Hindlimb muscle (tissue), 1 donor: Measurements from ENCODE around the gene ATG7. TPM values are rescaled to one million over a fixed set of nuclear protein-coding genes. Genes with fewer than 3 reads are reported as not detected.
"Not testable (repeated sequence)": the region's sequence is repeated elsewhere in the genome, so short reads cannot be mapped to it uniquely, and the experiment has no call there.

Experiments used
- DNase-seq: peaks from one replicate; pipeline ENCODE4 v3.0.0-alpha.2; 2013
- polyA plus RNA-seq: library from polyadenylated mRNA; unstranded; fragments of 120-200 nt; gene quantifications from one replicate; pipeline ENCODE4 v1.2.1, GENCODE V29; 2013; ENCODE audit not compliant: insufficient read length

Gene ATG7
- polyA plus RNA-seq, 1 donor = 15.0 TPM

GRCh38 chr3:11390411-11391131, 118.4 kb downstream of the ATG7 start:
- no peak for DNase-seq

GRCh38 chr3:11391174-11391879, 119.1 kb downstream of the ATG7 start:
- DNase-seq = peak; percentile 68

- DNase-seq = no peak
These were observed 120.0 kb downstream of the ATG7 start for GRCh38 chr3:11392014-11392859.

GRCh38 chr3:11392860-11393114, 120.6 kb downstream of the ATG7 start:
- no peak for DNase-seq

GRCh38 chr3:11393401-11393800, 121.2 kb downstream of the ATG7 start:
- no peak for DNase-seq

- no peak for DNase-seq
These were observed 122.2 kb downstream of the ATG7 start for GRCh38 chr3:11394392-11394791.

GRCh38 chr3:11400213-11400612, 128.0 kb downstream of the ATG7 start:
- DNase-seq = no peak

- DNase-seq = no peak
These were observed 129.2 kb downstream of the ATG7 start for GRCh38 chr3:11401434-11401833.

- DNase-seq = no peak
These were observed 133.1 kb downstream of the ATG7 start for GRCh38 chr3:11405323-11405722.

- DNase-seq = no peak
These were observed 135.4 kb downstream of the ATG7 start for GRCh38 chr3:11407644-11408043.

- DNase-seq = not testable (repeated sequence)
These were observed 136.2 kb downstream of the ATG7 start for GRCh38 chr3:11408324-11408859.

GRCh38 chr3:11410564-11410963, 138.4 kb downstream of the ATG7 start:
- DNase-seq = no peak

- DNase-seq = no peak
These were observed 139.8 kb downstream of the ATG7 start for GRCh38 chr3:11411956-11412355.

GRCh38 chr3:11413071-11413470, 140.9 kb downstream of the ATG7 start:
- no peak for DNase-seq

GRCh38 chr3:11415099-11415498, 142.9 kb downstream of the ATG7 start:
- no peak for DNase-seq

- DNase-seq = no peak
These were observed 147.9 kb downstream of the ATG7 start for GRCh38 chr3:11420066-11420465.

GRCh38 chr3:11422291-11422690, 150.1 kb downstream of the ATG7 start:
- DNase-seq = no peak

- no peak for DNase-seq
These were observed 151.7 kb downstream of the ATG7 start for GRCh38 chr3:11423868-11424267.

- DNase-seq = no peak
These were observed 152.1 kb downstream of the ATG7 start for GRCh38 chr3:11424277-11424676.

- DNase-seq = no peak
These were observed 158.0 kb downstream of the ATG7 start for GRCh38 chr3:11430207-11430606.

- DNase-seq = no peak
These were observed 158.4 kb downstream of the ATG7 start for GRCh38 chr3:11430624-11431023.

GRCh38 chr3:11431319-11431718, 159.1 kb downstream of the ATG7 start:
- DNase-seq = no peak

GRCh38 chr3:11434017-11434526, 161.9 kb downstream of the ATG7 start:
- DNase-seq = peak; percentile 81
